Activated T-helper 17 cell treated with anti-CD3 and anti-CD28 coated beads, Interleukin-2, amount 50 U/mL, for 72 hours (primary cell): ENCODE results near the gene ZNF93. TPM values are rescaled to one million over a fixed set of nuclear protein-coding genes. Genes with fewer than 3 reads are reported as not detected.
"Not testable (repeated sequence)": the region's sequence is repeated elsewhere in the genome, so short reads cannot be mapped to it uniquely, and the experiment has no call there.

Experiments used
- ATAC-seq: fragments of 150-1000 bp; cut with Tn5 transposase; replicated peaks from 2 replicates; pipeline ENCODE4 v1.10.0; 2021; ENCODE audit warnings: mild to moderate bottlenecking, moderate library complexity
- H3K27ac Mint-ChIP-seq: one replicate; pipeline ENCODE4 v1.8.0; 2022; ENCODE audit warnings: mixed read lengths
- H3K27me3 Mint-ChIP-seq: one replicate; pipeline ENCODE4 v1.8.0; 2022; ENCODE audit warnings: mixed read lengths
- H3K36me3 Mint-ChIP-seq: one replicate; pipeline ENCODE4 v1.8.0; 2022; ENCODE audit warnings: low read depth, mild to moderate bottlenecking, mixed read lengths
- H3K4me1 Mint-ChIP-seq: one replicate; pipeline ENCODE4 v1.8.0; 2022; ENCODE audit warnings: mixed read lengths
- H3K4me3 Mint-ChIP-seq: one replicate; pipeline ENCODE4 v1.8.0; 2022; ENCODE audit warnings: mild to moderate bottlenecking, mixed read lengths
- H3K9me3 Mint-ChIP-seq: one replicate; pipeline ENCODE4 v1.8.0; 2022; ENCODE audit warnings: mixed read lengths
- total RNA-seq, 2 donors: library from RNA; stranded (reverse); gene quantifications; one replicate each; pipeline ENCODE4 v1.2.3, GENCODE V29; 2022

The ZNF93 gene
- total RNA-seq, 2 donors from 2014 or later, result 12.0 to 15.6 TPM

- not testable (repeated sequence) for H3K9me3 Mint-ChIP-seq, H3K36me3 Mint-ChIP-seq, H3K27ac Mint-ChIP-seq, H3K4me1 Mint-ChIP-seq, H3K27me3 Mint-ChIP-seq, ATAC-seq
- H3K4me3 Mint-ChIP-seq, result peak overlapping the region; percentile 37
These were observed 58.5 kb downstream of the ZNF93 start for GRCh38 chr19:19959151-19959799.

- Mint-ChIP-seq H3K9me3 (peaks cover 21% of the 10 kb centered on the region), H3K27ac (no peak overlapping the region), H3K27me3 (no peaks in the 10 kb centered on the region), H3K36me3 (no peaks in the 10 kb centered on the region), H3K4me3 (no peak overlapping the region), H3K4me1 (no peaks in the 10 kb centered on the region)
- ATAC-seq, result no peak
These were observed 63.7 kb downstream of the ZNF93 start for GRCh38 chr19:19964416-19964815.

DNA sequence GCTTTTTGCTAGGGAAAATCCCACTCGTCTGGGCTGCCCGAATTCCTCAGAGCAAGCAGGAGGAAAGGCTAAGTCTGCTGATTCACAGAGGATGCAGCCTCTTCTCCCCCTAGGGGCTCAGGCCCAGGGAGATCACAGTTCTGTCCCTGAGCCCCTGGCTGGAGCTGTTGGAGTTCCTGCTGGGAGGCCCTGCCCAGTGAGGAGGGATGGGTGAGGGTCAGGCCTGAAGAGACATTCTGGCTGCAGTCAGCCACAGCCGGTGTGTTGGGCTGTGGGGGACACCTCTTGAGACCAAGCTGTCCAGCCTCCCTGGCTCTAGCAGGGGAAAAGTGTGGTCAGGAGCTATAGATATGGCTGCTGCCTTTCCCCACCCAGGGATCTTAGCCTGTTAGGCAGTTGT lies 65.4 kb downstream of the ZNF93 start:
- H3K4me3 Mint-ChIP-seq, H3K4me1 Mint-ChIP-seq, H3K27me3 Mint-ChIP-seq, H3K36me3 Mint-ChIP-seq, H3K27ac Mint-ChIP-seq, ATAC-seq: not testable (repeated sequence)
- H3K9me3 Mint-ChIP-seq, result peaks cover 25% of the 10 kb centered on the region

DNA sequence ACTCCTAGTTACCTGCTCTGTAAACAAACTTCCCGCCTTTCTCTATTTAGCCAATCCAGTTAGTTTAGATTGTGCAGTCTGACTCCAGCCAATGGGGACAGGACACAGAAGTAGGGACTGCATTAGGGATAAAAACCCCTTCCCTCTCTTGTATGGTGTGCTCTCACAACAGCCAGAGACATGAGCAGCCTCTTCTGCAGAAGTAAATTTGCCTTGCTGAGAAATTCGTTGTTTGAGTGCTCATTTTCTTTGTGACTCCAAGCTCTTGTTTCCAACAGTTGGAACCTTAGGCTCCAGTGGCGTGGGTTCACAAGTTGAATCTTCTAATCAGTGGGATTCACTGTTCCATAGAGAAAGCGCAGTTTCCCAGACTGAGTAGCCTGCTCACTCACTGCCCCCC lies 66.1 kb downstream of the ZNF93 start:
- peaks cover 27% of the 10 kb centered on the region for H3K9me3 Mint-ChIP-seq

More for the DNA sequence above, 66.1 kb downstream of the ZNF93 start:
- Mint-ChIP-seq H3K4me3 (no peak overlapping the region), H3K4me1 (no peaks in the 10 kb centered on the region), H3K36me3 (no peaks in the 10 kb centered on the region), H3K27ac (no peak overlapping the region), H3K27me3 (no peaks in the 10 kb centered on the region)
- no peak for ATAC-seq

Other genes with a start within 250 kb of the ZNF93 start
- gene ATP13A1, start 237.3 kb upstream of the ZNF93 start, total RNA-seq, result 10 to 100 TPM; 47.8 to 79.6 TPM
- 10 to 100 TPM; 57.0 to 70.7 TPM for gene ZNF101, start 232.1 kb upstream of the ZNF93 start, total RNA-seq
- gene ZNF14, start 167.8 kb upstream of the ZNF93 start, total RNA-seq, result 10 to 100 TPM in 1 of 2 donors, 1 to 10 TPM in 1; 4.7 to 10.9 TPM
- gene ZNF506, start 79.2 kb upstream of the ZNF93 start, total RNA-seq, result 10 to 100 TPM; 16.1 to 58.1 TPM
- gene ZNF253, start 35.1 kb upstream of the ZNF93 start, total RNA-seq, result 10 to 100 TPM; 15.7 to 17.9 TPM
- 1 to 10 TPM; 7.7 to 8.4 TPM for gene ZNF682, start 138.6 kb downstream of the ZNF93 start, total RNA-seq
- gene ZNF90, start 177.1 kb downstream of the ZNF93 start, total RNA-seq, result 10 to 100 TPM; 11.8 to 15.5 TPM